Body of pancreas (tissue), 4 donors: ENCODE results near the gene RANBP17.

ENCODE experiments used
- POLR2A ChIP-seq, 3 donors: fragments of 450-650 bp; IDR thresholded peaks; one replicate each; pipeline ENCODE4 v1.6.1; 2016; ENCODE audit warnings: antibody characterized with exemption in 3 of 3, mild to moderate bottlenecking in 2 of 3
- TF ChIP-seq, protein P1 (sequence below), 7 experiments: fragments of 450-650 bp in 4 of 7; fragments of 200-600 bp in 3 of 7; sonication (generic) in 3 of 7; IDR thresholded peaks; one replicate each; pipeline ENCODE4 v1.5.1; 2016 to 2019; ENCODE audit warnings: antibody characterized with exemption in 7 of 7

DNA sequence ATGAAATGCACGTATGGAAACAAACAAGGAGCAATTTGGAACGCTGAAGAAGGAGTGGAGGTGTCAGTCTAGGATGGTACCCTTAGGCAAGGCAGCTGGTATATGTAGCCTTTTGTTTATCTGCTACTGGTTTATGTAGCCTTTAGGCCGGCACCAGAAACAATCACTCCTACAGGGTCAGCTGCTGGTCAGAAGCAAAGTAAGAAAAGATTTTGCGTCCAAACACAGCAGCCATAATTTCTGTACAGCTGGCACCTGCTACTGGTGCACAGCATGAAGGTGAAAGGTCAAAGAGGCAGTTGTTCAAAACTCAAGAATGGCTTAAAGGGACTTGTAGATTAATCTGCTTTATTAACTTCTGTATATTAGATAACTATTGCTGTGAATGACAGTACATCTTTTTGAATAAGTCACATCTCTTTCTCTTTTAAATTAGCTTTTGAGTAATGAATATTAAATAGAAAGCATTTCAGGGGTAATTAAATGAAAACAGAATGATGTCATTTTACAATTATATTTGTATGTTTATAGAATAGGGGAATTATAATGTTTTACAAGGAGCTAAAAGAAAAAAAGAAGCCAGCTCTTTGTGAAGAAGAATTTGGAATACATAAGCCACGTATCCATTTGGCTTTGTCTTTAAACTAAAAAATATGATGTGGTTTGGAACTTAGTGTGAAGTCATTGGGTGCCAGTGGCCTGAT, 414.2 kb downstream of the RANBP17 start:
- no peak for TF ChIP-seq POLR2A (IDR thresholded peaks at IDR 0.05)
- TF ChIP-seq, protein P1, sequence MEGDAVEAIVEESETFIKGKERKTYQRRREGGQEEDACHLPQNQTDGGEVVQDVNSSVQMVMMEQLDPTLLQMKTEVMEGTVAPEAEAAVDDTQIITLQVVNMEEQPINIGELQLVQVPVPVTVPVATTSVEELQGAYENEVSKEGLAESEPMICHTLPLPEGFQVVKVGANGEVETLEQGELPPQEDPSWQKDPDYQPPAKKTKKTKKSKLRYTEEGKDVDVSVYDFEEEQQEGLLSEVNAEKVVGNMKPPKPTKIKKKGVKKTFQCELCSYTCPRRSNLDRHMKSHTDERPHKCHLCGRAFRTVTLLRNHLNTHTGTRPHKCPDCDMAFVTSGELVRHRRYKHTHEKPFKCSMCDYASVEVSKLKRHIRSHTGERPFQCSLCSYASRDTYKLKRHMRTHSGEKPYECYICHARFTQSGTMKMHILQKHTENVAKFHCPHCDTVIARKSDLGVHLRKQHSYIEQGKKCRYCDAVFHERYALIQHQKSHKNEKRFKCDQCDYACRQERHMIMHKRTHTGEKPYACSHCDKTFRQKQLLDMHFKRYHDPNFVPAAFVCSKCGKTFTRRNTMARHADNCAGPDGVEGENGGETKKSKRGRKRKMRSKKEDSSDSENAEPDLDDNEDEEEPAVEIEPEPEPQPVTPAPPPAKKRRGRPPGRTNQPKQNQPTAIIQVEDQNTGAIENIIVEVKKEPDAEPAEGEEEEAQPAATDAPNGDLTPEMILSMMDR (IDR thresholded peaks at IDR 0.05), result no peak
